ENCODE data around the gene CDK15.

The CDK15 gene

DNA sequence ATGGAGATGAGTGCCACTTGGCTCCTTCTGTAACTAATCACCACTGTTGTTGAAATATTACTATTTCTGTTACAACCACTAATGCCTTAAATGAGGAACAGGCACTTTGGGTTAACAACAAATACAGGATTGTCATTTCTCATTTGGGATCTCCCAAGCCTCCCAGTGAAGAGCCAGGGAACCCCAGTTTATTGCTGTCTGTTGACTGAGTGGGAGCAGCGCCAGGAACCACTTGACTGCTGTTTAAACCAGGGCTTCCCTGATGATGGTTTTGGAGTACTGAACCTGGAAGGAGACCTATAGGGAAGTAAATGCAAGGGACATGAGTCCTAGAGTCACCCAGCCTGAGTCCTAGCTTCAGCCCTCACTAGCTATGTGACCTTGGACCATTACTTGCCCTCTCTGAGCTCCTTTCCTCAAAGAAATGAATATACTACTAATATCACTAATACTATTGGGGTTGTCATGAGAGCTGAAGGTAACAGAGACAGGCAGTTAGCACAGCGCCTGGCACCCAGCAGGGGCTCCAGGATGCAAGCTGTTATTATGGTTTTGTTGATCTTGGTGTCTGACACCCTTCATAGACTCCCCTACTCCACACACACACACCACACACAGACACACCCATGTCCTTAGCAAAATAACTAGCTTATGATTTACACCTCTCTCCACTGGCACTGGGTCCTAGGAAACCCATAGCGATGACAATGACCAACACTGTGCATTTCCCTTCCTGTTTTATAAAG lies 123.1 kb downstream of the CDK15 start:
- TF ChIP-seq CTCF (IDR thresholded peaks at IDR 0.05; ENCODE audit: low read depth, low read length, missing control alignments): no peak
- in situ Hi-C loops (cut with HindIII; ENCODE audit: low sequenced_read_pairs): no loop called here
- no peak for DNase-seq (ENCODE audit: low read depth)
- H3K4me3 ChIP-seq (ENCODE audit: low read depth, low read length): no peak overlapping the region

DNA sequence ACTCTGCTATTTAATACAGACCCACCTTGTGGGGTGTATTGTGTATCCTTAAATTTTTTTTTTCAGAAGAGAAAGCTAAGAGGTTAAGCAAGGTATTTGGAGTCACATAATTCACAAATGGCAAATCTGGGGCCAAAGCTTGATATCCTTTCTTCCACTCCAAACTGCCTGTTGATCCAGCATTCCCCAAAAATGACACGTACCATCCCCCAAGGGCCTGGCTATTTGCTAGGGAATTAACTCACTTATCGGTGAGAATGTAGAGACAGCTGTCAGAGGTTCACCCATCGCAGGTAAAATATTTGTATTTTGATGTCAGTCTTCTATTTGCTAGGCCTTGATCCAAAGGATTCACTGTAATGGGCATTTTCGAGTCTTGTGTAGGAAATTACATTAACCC lies 123.7 kb downstream of the CDK15 start:
- H3K4me3 ChIP-seq (ENCODE audit: low read depth, low read length): no peak overlapping the region
- in situ Hi-C loops (cut with HindIII; ENCODE audit: low sequenced_read_pairs): no loop called here
- no peak for TF ChIP-seq CTCF (IDR thresholded peaks at IDR 0.05; ENCODE audit: low read depth, low read length, missing control alignments)
- no peak for DNase-seq (ENCODE audit: low read depth)

GRCh38 chr2:201930831-201931230 lies 124.5 kb downstream of the CDK15 start:
- in situ Hi-C loops (cut with HindIII; ENCODE audit: low sequenced_read_pairs): no loop called here
- H3K4me3 ChIP-seq (ENCODE audit: low read depth, low read length): no peak overlapping the region
- no peak for TF ChIP-seq CTCF (IDR thresholded peaks at IDR 0.05; ENCODE audit: low read depth, low read length, missing control alignments)
- no peak for DNase-seq (ENCODE audit: low read depth)

- in situ Hi-C loops (cut with HindIII; ENCODE audit: low sequenced_read_pairs): no loop called here
- no peak overlapping the region for H3K4me3 ChIP-seq (ENCODE audit: low read depth, low read length)
- no peak for DNase-seq (ENCODE audit: low read depth)
- TF ChIP-seq CTCF (IDR thresholded peaks at IDR 0.05; ENCODE audit: low read depth, low read length, missing control alignments): no peak
Measured at GRCh38 chr2:201931475-201931874, 125.1 kb downstream of the CDK15 start.

DNA sequence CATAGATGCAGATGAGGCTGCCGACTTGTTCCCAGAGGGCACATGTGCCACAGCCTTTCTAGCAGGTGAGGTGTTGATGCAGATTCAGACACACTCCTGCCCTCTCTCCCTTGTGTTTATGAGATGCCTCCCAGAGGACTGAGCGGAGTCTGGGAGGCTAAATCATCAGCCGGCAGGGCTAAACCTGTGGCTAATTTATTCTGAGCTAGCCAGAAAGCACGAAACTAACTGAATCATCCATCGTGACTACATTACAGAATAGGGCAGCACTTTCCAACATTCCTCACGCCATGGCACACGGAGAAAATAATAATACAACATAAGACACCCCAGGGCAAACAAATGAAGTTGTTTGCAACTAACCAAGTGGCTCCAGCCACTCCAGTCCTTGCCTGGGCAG lies 125.6 kb downstream of the CDK15 start:
- no peak for TF ChIP-seq CTCF (IDR thresholded peaks at IDR 0.05; ENCODE audit: low read depth, low read length, missing control alignments)
- H3K4me3 ChIP-seq (ENCODE audit: low read depth, low read length): no peak overlapping the region
- in situ Hi-C loops (cut with HindIII; ENCODE audit: low sequenced_read_pairs): no loop called here
- no peak for DNase-seq (ENCODE audit: low read depth)

DNA sequence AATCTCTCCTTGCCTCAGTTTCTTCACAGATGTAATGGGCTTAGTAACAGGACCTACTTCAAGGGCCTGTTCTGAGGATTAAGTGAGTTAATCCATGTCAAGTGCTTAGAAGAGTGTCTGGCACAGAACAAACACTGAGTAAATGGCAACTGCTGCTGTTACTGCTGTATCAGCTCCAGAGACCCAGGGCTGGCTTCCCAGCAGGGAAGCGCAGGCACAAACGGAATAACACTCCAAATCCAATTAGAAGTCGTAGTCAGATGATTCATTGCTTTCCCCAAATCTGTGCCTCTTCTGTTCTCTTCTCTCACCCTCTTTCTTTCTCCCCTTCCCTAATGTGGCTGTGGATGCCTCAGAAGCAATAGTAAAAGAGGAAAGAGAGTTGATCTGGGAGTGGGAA lies 126.2 kb downstream of the CDK15 start:
- DNase-seq (ENCODE audit: low read depth): no peak
- TF ChIP-seq CTCF (IDR thresholded peaks at IDR 0.05; ENCODE audit: low read depth, low read length, missing control alignments): no peak
- in situ Hi-C loops (cut with HindIII; ENCODE audit: low sequenced_read_pairs): no loop called here
- no peak overlapping the region for H3K4me3 ChIP-seq (ENCODE audit: low read depth, low read length)

Measured in astrocyte of the cerebellum (primary cell).